GM12875 (cell line): ENCODE results near the gene CTNND2.

Experiments used
- H3K4me3 ChIP-seq: one replicate; pipeline ENCODE4 v1.5.1; 2011; ENCODE audit warnings: low read depth, low read length, control low read depth
- CTCF ChIP-seq: IDR thresholded peaks from 2 replicates; pipeline ENCODE4 v1.5.1; 2011; ENCODE audit warnings: low read depth, mild to moderate bottlenecking, control low read depth, inconsistent platforms, low read length, moderate library complexity, borderline replicate concordance; ENCODE audit not compliant: insufficient read depth

The CTNND2 gene

GRCh38 chr5:11547730-11548129 is 356.5 kb downstream of the CTNND2 start:
- no peak overlapping the region for H3K4me3 ChIP-seq
- TF ChIP-seq CTCF = no peak

- no peak for TF ChIP-seq CTCF
- no peak overlapping the region for H3K4me3 ChIP-seq
These were observed 357.1 kb downstream of the CTNND2 start for GRCh38 chr5:11547140-11547539.

GRCh38 chr5:11540112-11540511 is 364.1 kb downstream of the CTNND2 start:
- H3K4me3 ChIP-seq = no peak overlapping the region
- no peak for TF ChIP-seq CTCF

- H3K4me3 ChIP-seq = no peak overlapping the region
- no peak for TF ChIP-seq CTCF
These were observed 372.3 kb downstream of the CTNND2 start for GRCh38 chr5:11531811-11532555.

GRCh38 chr5:11528720-11529119 is 375.5 kb downstream of the CTNND2 start:
- no peak for TF ChIP-seq CTCF
- no peak overlapping the region for H3K4me3 ChIP-seq

- H3K4me3 ChIP-seq = no peak overlapping the region
- no peak for TF ChIP-seq CTCF
These were observed 376.4 kb downstream of the CTNND2 start for GRCh38 chr5:11527652-11528349.

- no peak overlapping the region for H3K4me3 ChIP-seq
- no peak for TF ChIP-seq CTCF
These were observed 379.2 kb downstream of the CTNND2 start for GRCh38 chr5:11525020-11525419.
